HG03097 (cell line): Measurements from ENCODE around the gene NCKAP1.
"Not testable (repeated sequence)": the region's sequence is repeated elsewhere in the genome, so short reads cannot be mapped to it uniquely, and the experiment has no call there.

ENCODE experiments used
- ATAC-seq: cut with Tn5 transposase; IDR thresholded peaks from one replicate; pipeline ENCODE4 v1.9.1; 2021; ENCODE audit not compliant: unreplicated experiment, low FRiP score

Gene NCKAP1

GRCh38 chr2:183040604-183041003 lies 2.3 kb upstream of the NCKAP1 start:
- no peak for ATAC-seq

GRCh38 chr2:183037553-183038340 lies 510 bp downstream of the NCKAP1 start:
- ATAC-seq = peak; percentile 34

- no peak for ATAC-seq
These were observed 1.1 kb downstream of the NCKAP1 start for GRCh38 chr2:183037074-183037552.

GRCh38 chr2:183035954-183036669 lies 2.1 kb downstream of the NCKAP1 start:
- peak; percentile 47 for ATAC-seq

GRCh38 chr2:183035298-183035953 lies 2.8 kb downstream of the NCKAP1 start:
- no peak for ATAC-seq

- no peak for ATAC-seq
These were observed 3.5 kb downstream of the NCKAP1 start for GRCh38 chr2:183034806-183035205.

- no peak for ATAC-seq
These were observed 4.3 kb downstream of the NCKAP1 start for GRCh38 chr2:183033951-183034350.

GRCh38 chr2:183031911-183032794 lies 6.1 kb downstream of the NCKAP1 start:
- no peak for ATAC-seq

GRCh38 chr2:183029219-183029618 lies 9.0 kb downstream of the NCKAP1 start:
- no peak for ATAC-seq

GRCh38 chr2:183028108-183028507 lies 10.1 kb downstream of the NCKAP1 start:
- ATAC-seq = no peak

- no peak for ATAC-seq
These were observed 10.8 kb downstream of the NCKAP1 start for GRCh38 chr2:183027443-183027842.

- no peak for ATAC-seq
These were observed 11.8 kb downstream of the NCKAP1 start for GRCh38 chr2:183026424-183026823.

GRCh38 chr2:183025993-183026392 lies 12.3 kb downstream of the NCKAP1 start:
- ATAC-seq = no peak

- ATAC-seq = no peak
These were observed 13.7 kb downstream of the NCKAP1 start for GRCh38 chr2:183024339-183025095.

GRCh38 chr2:183022711-183023110 lies 15.5 kb downstream of the NCKAP1 start:
- no peak for ATAC-seq

GRCh38 chr2:183021613-183022012 lies 16.6 kb downstream of the NCKAP1 start:
- ATAC-seq = no peak

GRCh38 chr2:183019718-183020442 lies 18.4 kb downstream of the NCKAP1 start:
- no peak for ATAC-seq

- ATAC-seq = not testable (repeated sequence)
These were observed 20.4 kb downstream of the NCKAP1 start for GRCh38 chr2:183017845-183018244.

GRCh38 chr2:183014005-183014404 lies 24.3 kb downstream of the NCKAP1 start:
- ATAC-seq = no peak
